ENCODE measurements around the gene TMEM59L. TPM values are rescaled to one million over a fixed set of nuclear protein-coding genes. Genes with fewer than 3 reads are reported as not detected.

The TMEM59L gene
- total and polyA plus RNA-seq, 2 of the 13 experiments (the other 11 are each of a cell fraction or from before 2014, with no cell fraction given) = 0.97 to 5.5 TPM

GRCh38 chr19:18669883-18670282, 57.2 kb downstream of the TMEM59L start (continued):
- no peak for TF ChIP-seq ZNF253 (CRISPR knock-in tag; IDR thresholded peaks at IDR 0.05; ENCODE audit: borderline replicate concordance)

GRCh38 chr19:18670312-18670711, 57.6 kb downstream of the TMEM59L start:
- in situ Hi-C loops (cut with HindIII; ENCODE audit: extremely low pct_ligation_motif_present, low pct_unique_long_range_greater_than_20kb) = loop anchor here (10.0 kb wide), 1 partner anchor 196 kb away; no protein-coding TSS in a partner anchor
- no peaks in the 10 kb centered on the region for H3K9me3 ChIP-seq (ENCODE audit: low read length)
- WGBS (ENCODE audit: low lambda C conversion rate) = 92% methylated on average over 13 of the region's 13 CpGs
- ATAC-seq = no peak
- no peak for DNase-seq (ENCODE audit: low spot score)
- intact Hi-C loops (cut with micrococcal nuclease; ENCODE audit: unreplicated experiment) = no loop called here
- BruUV-seq (replicated peaks) = no TSS peak
- H3K4me3 ChIP-seq (replicated peaks in 1 of 3; ENCODE audit: insufficient read depth in 1 of 3, low read depth in 2 of 3, low read length in 3 of 3) = no peak overlapping the region
- H3K4me1 ChIP-seq (ENCODE audit: insufficient read depth, low read length) = peaks cover 17% of the 10 kb centered on the region
- H4K20me1 ChIP-seq (ENCODE audit: insufficient read depth, low read length) = no peaks in the 10 kb centered on the region
- no peak overlapping the region for H2AFZ ChIP-seq (ENCODE audit: low read length)
- POLR2A ChIA-PET = no interaction called here
- no peaks in the 10 kb centered on the region for H3K79me2 ChIP-seq (ENCODE audit: insufficient read depth, low read length)
- CTCF ChIA-PET (ENCODE audit: low intra/inter-chr PET ratio, low total read pairs) = no interaction called here
- H3K9ac ChIP-seq (ENCODE audit: insufficient read depth, low read depth, low read length) = no peak overlapping the region
- H3K4me2 ChIP-seq (ENCODE audit: low read depth, low read length) = no peak overlapping the region
- no peak for TF ChIP-seq GTF3A (CRISPR knock-in tag; conservative IDR thresholded peaks at IDR 0.05)
- no peak for TF ChIP-seq ZNF143 (CRISPR knock-in tag; IDR thresholded peaks at IDR 0.05)
- no peak for TF ChIP-seq ZMYM4 (CRISPR knock-in tag; IDR thresholded peaks at IDR 0.05)
- TF ChIP-seq UBTF (CRISPR knock-in tag; IDR thresholded peaks at IDR 0.05) = no peak
- no peak for TF ChIP-seq TEAD2 (CRISPR knock-in tag; IDR thresholded peaks at IDR 0.05)
- no peak for TF ChIP-seq FOXO1 (CRISPR knock-in tag; IDR thresholded peaks at IDR 0.05)
- no peak for TF ChIP-seq ZNF235 (CRISPR knock-in tag; IDR thresholded peaks at IDR 0.05; ENCODE audit: borderline replicate concordance)
- TF ChIP-seq XRCC5 (optimal IDR thresholded peaks at IDR 0.05; ENCODE audit: low read length) = no peak
- TF ChIP-seq MXD3 (CRISPR knock-in tag; IDR thresholded peaks at IDR 0.05) = no peak
- TF ChIP-seq MYNN (CRISPR knock-in tag; IDR thresholded peaks at IDR 0.05; ENCODE audit: low read depth) = no peak
- no peak overlapping the region for H3K27ac ChIP-seq (ENCODE audit: extremely low read length, insufficient read depth, low read length)
- peaks cover 4% of the 10 kb centered on the region in 2 experiments; a peak in 3 of 5 replicates for H3K36me3 ChIP-seq (replicated peaks in 1 of 2; ENCODE audit: control insufficient read depth in 1 of 2, insufficient read depth in 2 of 2, low read length in 2 of 2)
- H3K27me3 ChIP-seq (ENCODE audit: control insufficient read depth in 1 of 2, insufficient read depth in 2 of 2, low read length in 2 of 2) = no peaks in the 10 kb centered on the region
- no peak for FAIRE-seq

Small RNAs within 50 kb of the gene (small RNA-seq; reads per million reads assigned to genes)
- gene RN7SL155P (ENCODE audit: insufficient read depth in 2 of 3, insufficient read length in 3 of 3, low read depth in 2 of 3, low replicate concordance in 1 of 3) = 0 reads per million in 3 experiments

Other genes with a start within 250 kb of the TMEM59L start
- 43.0 and 146 TPM in 2 replicates for gene GDF15, start 226.7 kb upstream of the TMEM59L start, total RNA-seq (2016; rRNA removed; fragmentation: Illumina TruSeq; extraction: Trizol)
- 422 and 537 TPM in 2 replicates for gene GDF15, start 226.7 kb upstream of the TMEM59L start, polyA plus RNA-seq (2011; rRNA removed)
- 0.13 TPM in 1 of 2 replicates, not detected in the other for gene LRRC25, start 215.2 kb upstream of the TMEM59L start, total RNA-seq (2016; rRNA removed; fragmentation: Illumina TruSeq; extraction: Trizol)
- gene LRRC25, start 215.2 kb upstream of the TMEM59L start, polyA plus RNA-seq (2011; rRNA removed) = 0.53 and 0.85 TPM in 2 replicates
- gene SSBP4, start 193.5 kb upstream of the TMEM59L start, total RNA-seq (2016; rRNA removed; fragmentation: Illumina TruSeq; extraction: Trizol) = 19.3 and 39.5 TPM in 2 replicates
- 20.8 and 33.4 TPM in 2 replicates for gene SSBP4, start 193.5 kb upstream of the TMEM59L start, polyA plus RNA-seq (2011; rRNA removed)
- gene ISYNA1, start 174.7 kb upstream of the TMEM59L start, total RNA-seq (2016; rRNA removed; fragmentation: Illumina TruSeq; extraction: Trizol) = 29.4 and 48.5 TPM in 2 replicates
- gene ISYNA1, start 174.7 kb upstream of the TMEM59L start, polyA plus RNA-seq (2011; rRNA removed) = 29.6 and 36.5 TPM in 2 replicates
- 3.2 and 3.7 TPM in 2 replicates for gene ELL, start 90.8 kb upstream of the TMEM59L start, total RNA-seq (2016; rRNA removed; fragmentation: Illumina TruSeq; extraction: Trizol)
- 5.4 and 5.8 TPM in 2 replicates for gene ELL, start 90.8 kb upstream of the TMEM59L start, polyA plus RNA-seq (2011; rRNA removed)
- gene FKBP8, start 69.3 kb upstream of the TMEM59L start, total RNA-seq (2016; rRNA removed; fragmentation: Illumina TruSeq; extraction: Trizol) = 75.1 and 81.7 TPM in 2 replicates
- gene FKBP8, start 69.3 kb upstream of the TMEM59L start, polyA plus RNA-seq (2011; rRNA removed) = 93.9 and 135 TPM in 2 replicates
- gene KXD1, start 55.0 kb upstream of the TMEM59L start, total RNA-seq (2016; rRNA removed; fragmentation: Illumina TruSeq; extraction: Trizol) = 44.6 and 53.1 TPM in 2 replicates
- gene KXD1, start 55.0 kb upstream of the TMEM59L start, polyA plus RNA-seq (2011; rRNA removed) = 143 and 160 TPM in 2 replicates
- 959 and 1,184 TPM in 2 replicates for gene UBA52, start 41.0 kb upstream of the TMEM59L start, total RNA-seq (2016; rRNA removed; fragmentation: Illumina TruSeq; extraction: Trizol)
- gene UBA52, start 41.0 kb upstream of the TMEM59L start, polyA plus RNA-seq (2011; rRNA removed) = 1,655 and 1,782 TPM in 2 replicates
- gene REX1BD, start 24.1 kb upstream of the TMEM59L start, total RNA-seq (2016; rRNA removed; fragmentation: Illumina TruSeq; extraction: Trizol) = 20.7 and 25.4 TPM in 2 replicates
- 7.5 and 7.6 TPM in 2 replicates for gene REX1BD, start 24.1 kb upstream of the TMEM59L start, polyA plus RNA-seq (2011; rRNA removed)
- gene CRLF1, start 6.1 kb upstream of the TMEM59L start, total RNA-seq (2016; rRNA removed; fragmentation: Illumina TruSeq; extraction: Trizol) = 105 and 217 TPM in 2 replicates
- gene CRLF1, start 6.1 kb upstream of the TMEM59L start, polyA plus RNA-seq (2011; rRNA removed) = 296 and 337 TPM in 2 replicates
- gene KLHL26, start 24.2 kb downstream of the TMEM59L start, total RNA-seq (2016; rRNA removed; fragmentation: Illumina TruSeq; extraction: Trizol) = 1.7 and 3.4 TPM in 2 replicates
- gene KLHL26, start 24.2 kb downstream of the TMEM59L start, polyA plus RNA-seq (2011; rRNA removed) = 1.2 and 1.5 TPM in 2 replicates
- gene CRTC1, start 70.8 kb downstream of the TMEM59L start, total RNA-seq (2016; rRNA removed; fragmentation: Illumina TruSeq; extraction: Trizol) = 1.3 and 2.0 TPM in 2 replicates
- 2.7 and 3.2 TPM in 2 replicates for gene CRTC1, start 70.8 kb downstream of the TMEM59L start, polyA plus RNA-seq (2011; rRNA removed)
- 0.04 TPM in 1 of 2 replicates, not detected in the other for gene COMP, start 178.4 kb downstream of the TMEM59L start, total RNA-seq (2016; rRNA removed; fragmentation: Illumina TruSeq; extraction: Trizol)
- 0.13 and 0.16 TPM in 2 replicates for gene COMP, start 178.4 kb downstream of the TMEM59L start, polyA plus RNA-seq (2011; rRNA removed)
- gene UPF1, start 219.1 kb downstream of the TMEM59L start, total RNA-seq (2016; rRNA removed; fragmentation: Illumina TruSeq; extraction: Trizol) = 37.3 and 41.8 TPM in 2 replicates
- 16.9 and 23.1 TPM in 2 replicates for gene UPF1, start 219.1 kb downstream of the TMEM59L start, polyA plus RNA-seq (2011; rRNA removed)